LNCaP clone FGC (cell line): ENCODE measurements around the gene CLDND2.

Experiments
- DNase-seq: peaks from one replicate; pipeline ENCODE4 v3.0.0-alpha.2; 2011; ENCODE audit warnings: low read depth
- H3K4me3 ChIP-seq: 2 replicates; pipeline ENCODE4 v1.5.1; 2011; ENCODE audit warnings: mild to moderate bottlenecking, low read depth, low read length, control low read depth
- CTCF ChIP-seq: IDR thresholded peaks from 2 replicates; pipeline ENCODE4 v1.5.1; 2012; ENCODE audit warnings: mild to moderate bottlenecking; ENCODE audit not compliant: control insufficient read depth, insufficient read depth; ENCODE audit errors: extremely low read depth

CLDND2 gene

GRCh38 chr19:51370230-51370629, 1.4 kb upstream of the CLDND2 start:
- no peak for TF ChIP-seq CTCF
- DNase-seq: no peak
- no peak overlapping the region for H3K4me3 ChIP-seq

DNA sequence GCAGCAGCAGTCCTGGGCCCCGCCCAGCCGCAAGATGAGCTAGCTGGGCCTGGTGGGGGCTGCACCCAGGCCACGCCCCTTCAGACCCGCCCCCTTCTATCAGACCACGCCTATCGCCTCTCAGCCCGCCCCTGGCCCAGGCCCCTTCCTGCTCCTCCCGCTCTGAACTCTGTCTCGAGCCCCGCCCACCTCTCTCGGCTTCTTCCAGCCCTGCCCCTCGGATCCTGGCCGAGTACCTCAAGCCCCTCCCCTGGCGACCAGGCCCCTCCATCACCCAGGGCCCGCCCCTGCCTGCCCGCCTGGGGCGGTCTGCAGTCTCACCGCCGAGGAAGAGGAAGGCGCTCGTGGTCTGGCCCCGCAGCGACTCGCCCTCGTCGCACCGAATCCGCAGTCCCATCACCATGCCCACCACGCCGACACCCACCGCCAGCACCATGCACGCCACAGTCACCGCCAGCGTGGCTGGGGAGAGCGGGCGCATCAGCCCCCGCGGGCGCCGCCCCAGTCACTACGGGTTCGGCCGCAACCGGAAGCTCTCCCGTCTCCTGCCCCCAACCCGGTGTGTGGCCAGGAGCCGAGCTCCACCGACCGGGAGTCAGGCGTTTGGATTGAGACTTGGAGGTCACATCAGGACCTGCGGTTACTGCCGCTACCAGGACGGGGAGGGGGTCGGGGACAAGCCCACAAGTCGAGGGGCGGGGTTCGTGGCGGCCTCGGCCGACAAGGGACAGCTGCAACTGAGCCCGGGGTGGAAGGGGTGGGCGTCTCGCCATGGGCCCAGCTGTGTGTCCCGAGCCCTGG, 1.0 kb downstream of the CLDND2 start:
- peak overlapping the region; percentile 93 for H3K4me3 ChIP-seq
- no peak for TF ChIP-seq CTCF
- DNase-seq: peak; percentile 86

DNA sequence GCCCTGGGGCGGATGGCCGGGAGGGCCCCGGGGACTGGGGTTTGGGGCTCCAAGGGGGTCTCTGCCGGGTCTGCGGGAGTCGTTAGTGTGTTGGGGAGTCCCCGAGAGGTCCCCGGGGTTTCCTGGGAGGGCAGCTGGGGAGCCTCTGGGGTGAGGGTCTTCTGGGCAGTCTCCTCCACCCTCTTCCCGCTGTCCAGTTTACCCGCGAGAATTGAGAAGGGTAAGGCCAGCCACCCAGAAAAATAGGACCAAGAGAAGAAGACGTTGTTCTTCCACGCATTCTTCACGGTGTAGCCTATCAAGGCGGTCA, 1.6 kb downstream of the CLDND2 start:
- no peak for DNase-seq

DNA sequence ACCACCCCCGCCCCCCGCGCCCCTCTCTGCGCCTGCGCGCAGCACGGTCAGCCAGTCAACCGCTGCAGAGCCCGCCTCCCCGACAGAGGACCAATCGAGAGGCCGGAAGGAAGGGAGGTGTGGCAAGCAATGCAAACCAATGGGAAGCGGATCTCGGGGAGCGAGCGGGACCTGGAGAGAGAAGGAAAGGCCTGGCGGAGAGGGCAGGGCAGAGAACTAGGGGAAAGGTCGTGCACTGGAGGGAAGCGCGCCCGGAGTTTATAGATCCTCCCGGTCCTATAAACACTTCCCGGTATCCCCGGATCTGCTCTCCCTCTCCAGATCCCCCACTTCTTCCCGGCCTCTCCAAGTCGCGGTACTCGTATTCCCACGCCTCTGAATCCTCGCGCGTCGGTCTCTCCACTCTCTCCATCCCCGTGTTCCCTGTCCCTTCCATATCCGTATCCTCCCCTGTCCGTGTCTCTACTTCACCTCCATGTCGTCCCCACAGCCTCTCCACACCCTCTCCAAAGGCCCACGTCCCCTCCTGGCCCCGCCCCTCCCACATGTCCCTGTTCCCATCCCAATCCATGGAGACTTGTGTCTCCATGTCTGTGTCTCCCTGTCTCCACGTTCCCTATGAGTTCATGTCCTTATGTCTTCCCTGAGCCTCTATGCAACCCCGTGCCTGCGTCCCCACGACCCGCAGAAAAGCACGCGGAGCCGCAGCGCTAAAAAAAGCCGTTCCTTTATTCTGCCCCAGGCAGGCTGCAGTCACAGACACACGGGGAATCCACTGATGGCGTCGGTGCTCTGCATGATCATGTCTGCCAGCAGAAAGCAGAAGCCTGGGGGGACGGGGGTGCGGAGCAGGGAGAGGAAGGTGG, 2.2 kb downstream of the CLDND2 start:
- no peak for TF ChIP-seq CTCF

More for the DNA sequence above, 1.6 kb downstream of the CLDND2 start:
- no peak for TF ChIP-seq CTCF
- H3K4me3 ChIP-seq: peak overlapping the region; percentile 93

GRCh38 chr19:51365965-51366388, 2.8 kb downstream of the CLDND2 start, which contains the start of gene ETFB:
TSS of gene ETFB (minus strand) at chr19:51366388. CDS start at chr19:51366326, 62 bp downstream.
- H3K4me3 ChIP-seq: peak within 1 kb of the TSS; percentile 93
- DNase-seq: no peak
- no peak for TF ChIP-seq CTCF

More for the DNA sequence above, 2.2 kb downstream of the CLDND2 start:
- peak; percentile 93 for DNase-seq
- H3K4me3 ChIP-seq: peak overlapping the region; percentile 93

GRCh38 chr19:51365211-51365964, 3.4 kb downstream of the CLDND2 start:
- 0 out of 2 replicates have a peak, but pooled peaks have one; percentile 19 for TF ChIP-seq CTCF
- no peak for DNase-seq
- peak overlapping the region; percentile 93 for H3K4me3 ChIP-seq
